KMS-11 (cell line): ENCODE data around the gene TMPRSS3.

Experiments
- H2AFZ ChIP-seq: fragments of 200-600 bp; sonication (generic); 2 replicates; pipeline ENCODE4 v1.6.1; 2016; ENCODE audit warnings: antibody characterized with exemption, mixed run types, low read depth
- H3K27ac ChIP-seq: fragments of 200-600 bp; sonication (generic); 2 replicates; pipeline ENCODE4 v1.6.1; 2016; ENCODE audit warnings: mild to moderate bottlenecking, mixed run types
- H3K27me3 ChIP-seq: fragments of 200-600 bp; sonication (generic); 2 replicates; pipeline ENCODE4 v1.6.1; 2017; ENCODE audit warnings: mild to moderate bottlenecking, low read depth, mixed run types, moderate library complexity; ENCODE audit not compliant: insufficient read depth
- H3K36me3 ChIP-seq: fragments of 200-600 bp; sonication (generic); 2 replicates; pipeline ENCODE4 v1.6.1; 2017; ENCODE audit warnings: mild to moderate bottlenecking, mixed run types; ENCODE audit not compliant: insufficient read depth
- H3K4me1 ChIP-seq: fragments of 200-600 bp; sonication (generic); 2 replicates; pipeline ENCODE4 v1.6.1; 2016; ENCODE audit warnings: mild to moderate bottlenecking, low read depth, mixed run types; ENCODE audit not compliant: poor library complexity, severe bottlenecking
- H3K4me2 ChIP-seq: fragments of 200-600 bp; sonication (generic); 2 replicates; pipeline ENCODE4 v1.7.0; 2016; ENCODE audit warnings: mild to moderate bottlenecking, mixed run types
- H3K4me3 ChIP-seq: fragments of 200-600 bp; sonication (generic); IDR thresholded peaks from 2 replicates; pipeline ENCODE4 v1.6.1; 2017; ENCODE audit warnings: low read depth, low read length, mixed read lengths; ENCODE audit not compliant: insufficient read depth
- H3K79me2 ChIP-seq: fragments of 200-600 bp; sonication (generic); 2 replicates; pipeline ENCODE4 v1.6.1; 2016; ENCODE audit warnings: low read depth, mixed run types; ENCODE audit not compliant: insufficient read depth
- H3K9ac ChIP-seq: fragments of 200-600 bp; sonication (generic); 2 replicates; pipeline ENCODE4 v1.6.1; 2016; ENCODE audit warnings: mild to moderate bottlenecking, mixed run types
- H4K20me1 ChIP-seq: fragments of 200-600 bp; sonication (generic); 2 replicates; pipeline ENCODE4 v1.6.1; 2016; ENCODE audit warnings: mild to moderate bottlenecking, mixed run types; ENCODE audit not compliant: insufficient read depth
- CTCF ChIP-seq: fragments of 200-600 bp; sonication (generic); conservative IDR thresholded peaks from 2 replicates; pipeline ENCODE4 v1.6.1; 2017; ENCODE audit warnings: low read depth, mild to moderate bottlenecking, antibody characterized with exemption, low read length, moderate library complexity, mixed read lengths

Gene TMPRSS3

DNA sequence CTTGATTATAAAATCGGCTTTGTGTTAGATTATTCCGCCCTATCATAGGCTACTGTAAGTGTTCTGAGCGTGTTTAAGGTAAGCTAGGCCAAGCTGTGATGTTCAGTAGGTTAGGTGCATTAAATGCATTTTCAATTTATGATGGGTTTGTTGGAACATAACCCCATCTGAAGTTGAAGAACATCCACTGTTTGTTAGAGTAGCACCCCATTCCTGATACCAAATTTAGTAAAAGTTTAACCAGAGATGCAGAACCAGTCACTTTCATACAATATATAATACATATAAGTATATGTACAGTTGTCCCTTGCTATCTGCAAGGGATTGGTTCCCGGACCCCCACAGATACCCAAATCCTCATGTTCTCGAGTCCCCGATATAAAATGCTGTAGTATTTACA is 24.0 kb upstream of the TMPRSS3 start:
- no peaks in the 10 kb centered on the region for H3K36me3 ChIP-seq
- H3K9ac ChIP-seq: no peak overlapping the region
- peaks cover 43% of the 10 kb centered on the region; the same call in 1 of the 2 replicates for H3K27me3 ChIP-seq
- TF ChIP-seq CTCF: no peak
- no peak overlapping the region for H3K4me2 ChIP-seq
- no peaks in the 10 kb centered on the region for H3K79me2 ChIP-seq
- no peak overlapping the region for H3K4me3 ChIP-seq
- no peaks in the 10 kb centered on the region for H3K4me1 ChIP-seq
- no peak overlapping the region for H3K27ac ChIP-seq
- H2AFZ ChIP-seq: no peak overlapping the region
- no peaks in the 10 kb centered on the region for H4K20me1 ChIP-seq

- Histone ChIP-seq H3K27ac (no peak overlapping the region), H3K27me3 (peaks cover 41% of the 10 kb centered on the region; the same call in 1 of the 2 replicates), H3K4me3 (no peak overlapping the region), H3K4me2 (no peak overlapping the region), H3K36me3 (no peaks in the 10 kb centered on the region), H2AFZ (no peak overlapping the region), H3K9ac (no peak overlapping the region), H3K4me1 (no peaks in the 10 kb centered on the region), H4K20me1 (no peaks in the 10 kb centered on the region), H3K79me2 (no peaks in the 10 kb centered on the region)
- no peak for TF ChIP-seq CTCF
Measured at GRCh38 chr21:42418886-42419285, 23.0 kb upstream of the TMPRSS3 start.

DNA sequence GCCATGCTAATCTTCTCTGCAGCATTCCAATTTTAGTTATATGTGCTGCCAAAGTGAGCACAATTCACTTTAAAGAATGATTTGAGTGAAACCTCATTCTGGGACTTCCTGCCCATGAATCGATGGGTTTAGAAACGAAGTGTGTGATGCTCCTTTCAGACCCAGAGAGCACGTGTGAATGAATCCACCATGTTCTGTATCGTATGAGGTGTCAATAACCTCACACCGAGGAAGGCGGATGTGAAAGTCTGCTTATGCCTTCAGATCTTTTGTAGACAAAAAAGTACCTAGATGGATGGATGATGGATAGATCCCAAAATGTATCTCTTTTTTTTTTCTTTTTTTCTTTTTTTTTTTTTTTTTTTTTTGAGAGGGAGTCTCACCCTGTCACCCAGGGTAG is 21.7 kb upstream of the TMPRSS3 start:
- no peak overlapping the region for H3K9ac ChIP-seq
- no peak overlapping the region for H3K4me2 ChIP-seq
- H3K79me2 ChIP-seq: no peaks in the 10 kb centered on the region
- H3K27ac ChIP-seq: no peak overlapping the region
- H3K36me3 ChIP-seq: no peaks in the 10 kb centered on the region
- H3K27me3 ChIP-seq: peaks cover 45% of the 10 kb centered on the region; the same call in 1 of the 2 replicates
- H3K4me3 ChIP-seq: no peak overlapping the region
- no peaks in the 10 kb centered on the region for H3K4me1 ChIP-seq
- no peak overlapping the region for H2AFZ ChIP-seq
- no peak for TF ChIP-seq CTCF
- no peaks in the 10 kb centered on the region for H4K20me1 ChIP-seq

- Histone ChIP-seq H3K27me3 (peaks cover 40% of the 10 kb centered on the region; the same call in 1 of the 2 replicates), H3K9ac (no peak overlapping the region), H3K79me2 (no peaks in the 10 kb centered on the region), H3K4me2 (no peak overlapping the region), H3K4me1 (no peaks in the 10 kb centered on the region), H4K20me1 (no peaks in the 10 kb centered on the region), H2AFZ (no peak overlapping the region), H3K36me3 (no peaks in the 10 kb centered on the region), H3K27ac (no peak overlapping the region), H3K4me3 (no peak overlapping the region)
- TF ChIP-seq CTCF: no peak
Measured at GRCh38 chr21:42414928-42415769, 19.3 kb upstream of the TMPRSS3 start.
